H9 (cell line): Measurements from ENCODE around the gene SLC24A3. TPM values are rescaled to one million over a fixed set of nuclear protein-coding genes. Genes with fewer than 3 reads are reported as not detected.

Experiments used
- DNase-seq: peaks from one replicate; pipeline ENCODE4 v3.0.0-alpha.2; 2017
- H2AFZ ChIP-seq: one replicate; pipeline ENCODE4 v1.6.1; 2013; ENCODE audit warnings: mild to moderate bottlenecking, low read length, control low read depth, moderate library complexity
- H2AK5ac ChIP-seq: 2 replicates; pipeline ENCODE4 v1.6.1; 2013; ENCODE audit warnings: low read length, control low read depth, mixed read lengths; ENCODE audit not compliant: insufficient read length
- H2BK120ac ChIP-seq: one replicate; pipeline ENCODE4 v1.6.1; 2013; ENCODE audit warnings: low read depth, mild to moderate bottlenecking, low read length, control low read depth, inconsistent platforms; ENCODE audit not compliant: poor library complexity, severe bottlenecking
- H2BK12ac ChIP-seq: 2 replicates; pipeline ENCODE4 v1.6.1; 2013; ENCODE audit warnings: low read length, control low read depth, mixed read lengths, low read depth; ENCODE audit not compliant: insufficient read length
- H2BK15ac ChIP-seq: 2 replicates; pipeline ENCODE4 v1.6.1; 2013; ENCODE audit warnings: low read depth, low read length, control low read depth
- H2BK20ac ChIP-seq: one replicate; pipeline ENCODE4 v1.6.1; 2013; ENCODE audit warnings: low read depth, mild to moderate bottlenecking, low read length, control low read depth, inconsistent platforms; ENCODE audit not compliant: poor library complexity, severe bottlenecking
- H2BK5ac ChIP-seq: 2 replicates; pipeline ENCODE4 v1.6.1; 2013; ENCODE audit warnings: low read length, control low read depth, mixed read lengths; ENCODE audit not compliant: insufficient read length
- H3K14ac ChIP-seq: 2 replicates; pipeline ENCODE4 v1.6.1; 2013; ENCODE audit warnings: low read length, control low read depth; ENCODE audit not compliant: insufficient read depth
- H3K18ac ChIP-seq: 2 replicates; pipeline ENCODE4 v1.6.1; 2013; ENCODE audit warnings: low read depth, mild to moderate bottlenecking, mixed read lengths, low read length, control low read depth; ENCODE audit not compliant: insufficient read length
- H3K23ac ChIP-seq: 2 replicates; pipeline ENCODE4 v1.6.1; 2013; ENCODE audit warnings: low read length, control low read depth, mixed read lengths, low read depth; ENCODE audit not compliant: insufficient read length
- H3K23me2 ChIP-seq: 2 replicates; pipeline ENCODE4 v1.6.1; 2013; ENCODE audit warnings: low read depth, mild to moderate bottlenecking, mixed read lengths, low read length, control low read depth; ENCODE audit not compliant: insufficient read length, poor library complexity, severe bottlenecking
- H3K27ac ChIP-seq: 2 replicates; pipeline ENCODE4 v1.5.1; 2013; ENCODE audit warnings: low read length, control low read depth, mixed read lengths, low read depth; ENCODE audit not compliant: insufficient read length
- H3K27me3 ChIP-seq: 2 replicates; pipeline ENCODE4 v1.6.1; 2013; ENCODE audit warnings: low read length, control low read depth, inconsistent platforms; ENCODE audit not compliant: insufficient read depth
- H3K4ac ChIP-seq: 2 replicates; pipeline ENCODE4 v1.6.1; 2013; ENCODE audit warnings: low read depth, mild to moderate bottlenecking, control low read depth, inconsistent platforms, low read length, moderate library complexity
- H3K4me1 ChIP-seq: 2 replicates; pipeline ENCODE4 v1.6.1; 2013; ENCODE audit warnings: low read length, control low read depth, inconsistent platforms; ENCODE audit not compliant: insufficient read depth
- H3K4me2 ChIP-seq: 2 replicates; pipeline ENCODE4 v1.6.1; 2013; ENCODE audit warnings: low read length, control low read depth, mixed read lengths; ENCODE audit not compliant: insufficient read length, insufficient read depth
- H3K56ac ChIP-seq: 2 replicates; pipeline ENCODE4 v1.6.1; 2013; ENCODE audit warnings: low read depth, mild to moderate bottlenecking, mixed read lengths, low read length, control low read depth; ENCODE audit not compliant: insufficient read length
- H3K79me1 ChIP-seq: 2 replicates; pipeline ENCODE4 v1.6.1; 2013; ENCODE audit warnings: low read depth, mild to moderate bottlenecking, moderate library complexity, low read length, control low read depth, inconsistent platforms; ENCODE audit not compliant: insufficient read depth, poor library complexity, severe bottlenecking
- H3K79me2 ChIP-seq: 2 replicates; pipeline ENCODE4 v1.6.1; 2013; ENCODE audit warnings: low read length, control low read depth, inconsistent platforms; ENCODE audit not compliant: insufficient read depth
- H3K9ac ChIP-seq: 2 replicates; pipeline ENCODE4 v1.6.1; 2013; ENCODE audit warnings: low read length, control low read depth, mixed read lengths; ENCODE audit not compliant: insufficient read length; ENCODE audit errors: extremely low read depth
- H3K9me3 ChIP-seq: one replicate; pipeline ENCODE4 v1.6.1; 2013; ENCODE audit warnings: low read depth, low read length, inconsistent platforms; ENCODE audit not compliant: control insufficient read depth
- H3T11ph ChIP-seq: one replicate; pipeline ENCODE4 v1.6.1; 2013; ENCODE audit warnings: mild to moderate bottlenecking, low read length, control low read depth, inconsistent platforms
- H4K20me1 ChIP-seq: one replicate; pipeline ENCODE4 v1.6.1; 2013; ENCODE audit not compliant: control insufficient read depth, insufficient read length, insufficient read depth
- H4K5ac ChIP-seq: 2 replicates; pipeline ENCODE4 v1.6.1; 2013; ENCODE audit warnings: low read depth, mild to moderate bottlenecking, mixed read lengths, low read length, control low read depth; ENCODE audit not compliant: insufficient read length
- H4K8ac ChIP-seq: replicated peaks from 2 replicates; pipeline ENCODE4 v1.6.1; 2013; ENCODE audit warnings: low read length, control low read depth, mixed read lengths, low read depth; ENCODE audit not compliant: insufficient read length
- H4K91ac ChIP-seq: 2 replicates; pipeline ENCODE4 v1.6.1; 2013; ENCODE audit warnings: low read depth, mild to moderate bottlenecking, moderate library complexity, mixed read lengths, low read length, control low read depth; ENCODE audit not compliant: insufficient read length
- H3K27ac Mint-ChIP-seq, 3 experiments: 2 replicates in 2 of 3; 3 replicates in 1 of 3; pipeline ENCODE4 v1.8.0; 2020 to 2021; ENCODE audit warnings: mixed read lengths in 3 of 3, mild to moderate bottlenecking in 1 of 3, moderate library complexity in 1 of 3
- H3K27me3 Mint-ChIP-seq: 2 replicates; pipeline ENCODE4 v1.8.0; 2021; ENCODE audit warnings: low read depth, mild to moderate bottlenecking, moderate library complexity, mixed read lengths
- H3K36me3 Mint-ChIP-seq, 3 experiments: 2 replicates in 2 of 3; 3 replicates in 1 of 3; pipeline ENCODE4 v1.8.0; 2020 to 2021; ENCODE audit warnings: low read depth in 3 of 3, mixed read lengths in 3 of 3; ENCODE audit not compliant: insufficient read depth in 1 of 3
- H3K4me1 Mint-ChIP-seq, 2 experiments: 2 replicates each; pipeline ENCODE4 v1.8.0; 2020; ENCODE audit warnings: mixed read lengths in 2 of 2
- H3K4me3 Mint-ChIP-seq, 2 experiments: 2 replicates in 1 of 2; 3 replicates in 1 of 2; pipeline ENCODE4 v1.8.0; 2020 to 2021; ENCODE audit warnings: mild to moderate bottlenecking in 2 of 2, mixed read lengths in 2 of 2, moderate library complexity in 1 of 2
- H3K9me3 Mint-ChIP-seq, 2 experiments: 2 replicates in 1 of 2; 3 replicates in 1 of 2; pipeline ENCODE4 v1.8.0; 2020; ENCODE audit warnings: mild to moderate bottlenecking in 2 of 2, mixed read lengths in 2 of 2, moderate library complexity in 1 of 2
- CTCF ChIP-seq: fragments of 200-600 bp; sonication (generic); conservative IDR thresholded peaks from 3 replicates; pipeline ENCODE4 v1.8.0; 2021; ENCODE audit warnings: antibody characterized with exemption, mild to moderate bottlenecking
- WGBS: extraction: QIAGEN DNeasy Blood & Tissue Kit; methylation state at CpG from one replicate; pipeline ENCODE4 v1.1.7; 2013; ENCODE audit warnings: missing lambda C conversion rate, low lambda C conversion rate, mixed read lengths; ENCODE audit not compliant: insufficient read length; ENCODE audit errors: extremely low coverage; 5-methylcytosine and 5-hydroxymethylcytosine counted together
- total RNA-seq: library from RNA; stranded (reverse); gene quantifications from 2 replicates; pipeline ENCODE4 v1.2.1, GENCODE V29; 2021

SLC24A3 gene
- total RNA-seq, 1 experiment from 2014 or later = 0.83 TPM

- Mint-ChIP-seq H3K27ac (peak overlapping the region in 2 of 3 experiments; percentile 12 to 24; a peak in 2 of 7 replicates), H3K4me3 (no peak overlapping the region), H3K36me3 (no peaks in the 10 kb centered on the region), H3K4me1 (peaks cover 13% of the 10 kb centered on the region in 2 experiments; a peak in 3 of 4 replicates), H3K27me3 (peaks cover 14% of the 10 kb centered on the region), H3K9me3 (no peaks in the 10 kb centered on the region)
- Histone ChIP-seq H2BK12ac (no peak overlapping the region), H3K4me1 (no peaks in the 10 kb centered on the region; the same call in 1 of the 2 replicates), H2BK20ac (no peak overlapping the region), H3K14ac (no peak overlapping the region), H4K20me1 (no peaks in the 10 kb centered on the region), H3K4ac (no peak overlapping the region), H3K4me2 (no peak overlapping the region), H2AK5ac (no peak overlapping the region), H4K5ac (no peak overlapping the region), H4K91ac (no peak overlapping the region), H3K9ac (no peak overlapping the region), H2AFZ (no peak overlapping the region), H3K79me1 (no peaks in the 10 kb centered on the region), H3T11ph (no peak overlapping the region), H3K18ac (no peak overlapping the region), H2BK120ac (no peak overlapping the region), H3K79me2 (no peaks in the 10 kb centered on the region), H3K56ac (no peak overlapping the region), H4K8ac (no peak overlapping the region), H2BK15ac (no peak overlapping the region), H2BK5ac (no peak overlapping the region), H3K27me3 (no peaks in the 10 kb centered on the region), H3K9me3 (no peaks in the 10 kb centered on the region), H3K23ac (no peak overlapping the region), H3K23me2 (no peaks in the 10 kb centered on the region), H3K27ac (no peak overlapping the region)
- DNase-seq = no peak
- WGBS = no CpG with 5 or more reads among the region's 9 CpGs
- no peak for TF ChIP-seq CTCF
Observed at GRCh38 chr20:19660808-19661378, 448.5 kb downstream of the SLC24A3 start.
